ENCODE results near the gene WNT5A.

WNT5A gene

DNA sequence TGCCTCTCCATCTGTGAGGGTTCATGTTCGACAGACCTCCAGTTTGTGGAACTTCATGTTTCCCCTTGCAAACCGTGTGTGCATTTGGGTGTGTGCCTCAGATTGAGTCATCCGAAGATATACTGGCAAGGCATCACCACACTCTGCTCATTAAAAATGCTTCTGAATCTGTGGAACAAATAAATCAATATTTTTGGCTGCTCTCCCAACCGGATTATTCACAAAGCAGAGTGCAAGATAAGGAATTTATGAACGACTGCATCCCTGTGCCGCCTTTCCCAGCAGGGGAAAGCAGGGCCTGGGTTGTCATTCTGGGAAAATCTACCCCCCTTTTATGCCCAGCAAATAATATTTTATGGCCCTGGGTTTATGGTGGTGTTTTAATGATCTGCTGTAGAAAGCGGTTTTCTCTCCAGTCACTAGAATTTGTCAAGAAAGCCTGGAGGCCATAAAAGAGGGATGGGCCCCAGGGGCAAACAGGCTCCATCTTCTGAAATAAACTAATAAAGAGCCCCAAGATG lies 4.2 kb upstream of the WNT5A start:
- Mint-ChIP-seq H3K4me1 (ENCODE audit: low read depth) (peaks cover 12% of the 10 kb centered on the region), H3K27me3 (ENCODE audit: low read depth) (peaks cover 51% of the 10 kb centered on the region), H3K27ac (no peak overlapping the region), H3K9me3 (no peaks in the 10 kb centered on the region), H3K4me3 (no peak overlapping the region), H3K36me3 (ENCODE audit: low read depth) (peaks cover 1% of the 10 kb centered on the region)

DNA sequence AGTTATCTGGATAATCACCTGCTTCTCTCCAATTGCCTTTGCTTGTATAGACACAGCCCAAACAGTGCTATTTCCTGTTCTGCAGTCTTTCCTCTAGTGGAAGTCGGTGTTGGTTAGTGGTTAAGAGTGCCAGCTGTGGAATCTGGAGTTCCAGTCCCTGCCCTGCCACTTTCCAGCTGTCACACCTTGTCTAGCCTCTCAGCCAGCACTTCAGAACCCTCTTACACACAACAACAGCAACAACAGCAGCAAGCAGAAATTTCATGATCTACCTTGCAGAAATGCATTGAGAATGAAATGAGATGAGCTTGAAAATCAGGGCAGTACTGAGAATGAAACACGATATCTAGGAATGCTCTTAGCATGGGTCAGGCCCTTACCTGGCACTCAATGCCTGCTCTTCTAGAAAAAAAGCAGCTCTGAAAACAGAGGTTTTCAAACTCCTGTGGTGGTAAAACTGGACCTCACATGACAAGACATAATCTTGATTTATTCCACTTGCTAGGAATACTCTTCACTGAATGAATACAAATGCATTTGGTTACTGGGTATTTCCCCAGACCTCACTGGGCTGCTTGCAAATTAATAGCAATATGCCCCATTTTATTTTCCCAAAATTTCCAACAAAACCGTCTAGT lies 3.3 kb upstream of the WNT5A start:
- H3K27ac Mint-ChIP-seq, result no peak overlapping the region
- H3K36me3 Mint-ChIP-seq (ENCODE audit: low read depth), result peaks cover 4% of the 10 kb centered on the region
- peaks cover 14% of the 10 kb centered on the region for H3K4me1 Mint-ChIP-seq (ENCODE audit: low read depth)
- H3K27me3 Mint-ChIP-seq (ENCODE audit: low read depth), result peaks cover 59% of the 10 kb centered on the region
- no peak overlapping the region for H3K4me3 Mint-ChIP-seq
- H3K9me3 Mint-ChIP-seq, result no peaks in the 10 kb centered on the region

- peaks cover 15% of the 10 kb centered on the region for H3K4me1 Mint-ChIP-seq (ENCODE audit: low read depth)
- no peaks in the 10 kb centered on the region for H3K9me3 Mint-ChIP-seq
- H3K4me3 Mint-ChIP-seq, result peak overlapping the region; percentile 43
- no peak overlapping the region for H3K27ac Mint-ChIP-seq
- peaks cover 65% of the 10 kb centered on the region for H3K27me3 Mint-ChIP-seq (ENCODE audit: low read depth)
- H3K36me3 Mint-ChIP-seq (ENCODE audit: low read depth), result peaks cover 4% of the 10 kb centered on the region
Observed at GRCh38 chr3:55489798-55490132, 2.7 kb upstream of the WNT5A start.

GRCh38 chr3:55488398-55489055 lies 1.4 kb upstream of the WNT5A start:
- H3K9me3 Mint-ChIP-seq, result no peaks in the 10 kb centered on the region
- no peak overlapping the region for H3K27ac Mint-ChIP-seq
- peaks cover 77% of the 10 kb centered on the region for H3K27me3 Mint-ChIP-seq (ENCODE audit: low read depth)
- H3K4me3 Mint-ChIP-seq, result peak overlapping the region; percentile 42
- H3K36me3 Mint-ChIP-seq (ENCODE audit: low read depth), result peaks cover 4% of the 10 kb centered on the region
- H3K4me1 Mint-ChIP-seq (ENCODE audit: low read depth), result peaks cover 15% of the 10 kb centered on the region

- H3K4me3 Mint-ChIP-seq, result peak overlapping the region; percentile 76
- H3K27me3 Mint-ChIP-seq (ENCODE audit: low read depth), result peaks cover 85% of the 10 kb centered on the region
- H3K9me3 Mint-ChIP-seq, result no peaks in the 10 kb centered on the region
- peak overlapping the region; percentile 52 for H3K27ac Mint-ChIP-seq
- peaks cover 15% of the 10 kb centered on the region for H3K4me1 Mint-ChIP-seq (ENCODE audit: low read depth)
- peaks cover 4% of the 10 kb centered on the region for H3K36me3 Mint-ChIP-seq (ENCODE audit: low read depth)
Observed at GRCh38 chr3:55487381-55488241, 505 bp upstream of the WNT5A start.

GRCh38 chr3:55486101-55486856 lies 827 bp downstream of the WNT5A start:
- Mint-ChIP-seq H3K27me3 (ENCODE audit: low read depth) (peaks cover 87% of the 10 kb centered on the region), H3K4me3 (peak overlapping the region; percentile 46), H3K36me3 (ENCODE audit: low read depth) (peaks cover 4% of the 10 kb centered on the region), H3K4me1 (ENCODE audit: low read depth) (peaks cover 15% of the 10 kb centered on the region), H3K9me3 (no peaks in the 10 kb centered on the region), H3K27ac (peak overlapping the region; percentile 45)

DNA sequence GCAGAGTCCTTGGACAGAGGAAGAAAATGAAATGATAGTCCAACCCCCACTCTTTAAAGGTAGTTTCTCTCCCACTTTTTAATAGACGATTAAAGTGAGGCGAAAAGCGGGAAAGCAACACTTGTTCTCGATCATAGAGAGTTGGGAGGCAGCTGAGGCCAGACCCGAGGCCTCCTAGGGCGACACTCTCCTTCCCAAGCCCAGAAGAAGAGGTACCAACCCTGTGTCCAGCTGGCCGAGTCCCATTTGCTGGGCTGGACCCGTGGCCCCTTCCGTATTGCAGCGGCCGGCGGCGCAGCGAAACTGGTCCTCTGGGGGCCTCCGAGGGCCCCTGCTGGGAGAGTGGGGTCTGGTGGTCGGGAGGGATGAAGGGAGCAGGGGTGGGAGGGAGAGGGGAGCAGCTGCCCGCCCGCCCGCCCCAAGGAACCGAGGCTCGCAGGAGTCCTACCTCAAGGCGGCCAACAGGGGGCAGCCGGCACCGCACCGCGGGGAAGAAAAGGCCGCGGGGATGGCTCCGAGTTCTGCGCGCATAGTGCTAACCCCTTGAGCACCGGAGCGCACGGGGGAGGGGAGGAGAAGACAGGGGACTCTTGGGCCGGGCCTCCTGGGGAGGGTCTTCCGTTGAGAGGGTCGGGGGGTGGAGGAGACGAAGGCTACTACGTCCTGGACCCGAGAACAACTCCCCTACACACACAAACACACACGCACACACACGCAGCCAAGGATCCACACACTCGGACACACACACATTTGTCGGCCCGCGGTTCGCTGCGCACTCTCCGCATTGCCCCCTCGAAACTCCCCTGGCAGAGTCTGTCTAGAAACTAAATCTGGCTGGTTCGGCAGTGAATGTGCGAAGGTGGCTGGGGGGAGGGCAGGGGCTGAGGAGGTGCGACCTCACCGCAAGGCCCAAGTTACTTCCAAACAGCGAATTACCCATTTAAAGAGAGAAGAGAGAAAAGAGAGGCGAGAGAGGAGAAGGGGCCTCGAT lies 2.0 kb downstream of the WNT5A start:
- Mint-ChIP-seq H3K36me3 (ENCODE audit: low read depth) (peaks cover 4% of the 10 kb centered on the region), H3K27me3 (ENCODE audit: low read depth) (peaks cover 89% of the 10 kb centered on the region), H3K4me3 (no peak overlapping the region), H3K4me1 (ENCODE audit: low read depth) (peaks cover 15% of the 10 kb centered on the region), H3K9me3 (no peaks in the 10 kb centered on the region), H3K27ac (peak overlapping the region; percentile 83)

DNA sequence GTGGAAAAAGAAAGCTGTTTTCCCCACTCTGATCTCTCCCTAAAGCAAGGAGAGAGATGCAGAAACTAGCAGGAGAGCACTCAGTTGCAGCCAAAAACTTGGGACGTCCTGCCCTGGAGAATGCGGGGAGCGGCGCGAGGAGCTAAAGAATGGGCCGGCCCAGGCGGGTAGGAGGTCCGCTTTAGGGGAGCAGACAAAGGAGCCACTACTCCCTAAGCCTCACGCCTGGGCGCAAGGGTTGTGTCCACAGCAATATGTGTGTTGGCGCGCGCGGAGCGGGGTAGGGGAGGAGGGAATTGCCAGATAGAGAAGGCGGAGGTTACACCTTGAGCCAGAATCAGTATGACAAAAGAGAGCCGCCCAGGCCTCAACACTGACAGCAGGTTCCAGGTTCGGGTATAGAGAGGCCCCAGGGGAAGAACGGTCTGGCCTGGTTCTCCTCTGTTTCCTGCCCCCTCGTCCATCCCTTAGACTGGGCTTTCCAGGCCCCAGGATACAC lies 2.9 kb downstream of the WNT5A start:
- Mint-ChIP-seq H3K36me3 (ENCODE audit: low read depth) (peaks cover 4% of the 10 kb centered on the region), H3K4me1 (ENCODE audit: low read depth) (peaks cover 12% of the 10 kb centered on the region), H3K9me3 (no peaks in the 10 kb centered on the region), H3K27ac (no peak overlapping the region), H3K27me3 (ENCODE audit: low read depth) (peaks cover 89% of the 10 kb centered on the region), H3K4me3 (no peak overlapping the region)

DNA sequence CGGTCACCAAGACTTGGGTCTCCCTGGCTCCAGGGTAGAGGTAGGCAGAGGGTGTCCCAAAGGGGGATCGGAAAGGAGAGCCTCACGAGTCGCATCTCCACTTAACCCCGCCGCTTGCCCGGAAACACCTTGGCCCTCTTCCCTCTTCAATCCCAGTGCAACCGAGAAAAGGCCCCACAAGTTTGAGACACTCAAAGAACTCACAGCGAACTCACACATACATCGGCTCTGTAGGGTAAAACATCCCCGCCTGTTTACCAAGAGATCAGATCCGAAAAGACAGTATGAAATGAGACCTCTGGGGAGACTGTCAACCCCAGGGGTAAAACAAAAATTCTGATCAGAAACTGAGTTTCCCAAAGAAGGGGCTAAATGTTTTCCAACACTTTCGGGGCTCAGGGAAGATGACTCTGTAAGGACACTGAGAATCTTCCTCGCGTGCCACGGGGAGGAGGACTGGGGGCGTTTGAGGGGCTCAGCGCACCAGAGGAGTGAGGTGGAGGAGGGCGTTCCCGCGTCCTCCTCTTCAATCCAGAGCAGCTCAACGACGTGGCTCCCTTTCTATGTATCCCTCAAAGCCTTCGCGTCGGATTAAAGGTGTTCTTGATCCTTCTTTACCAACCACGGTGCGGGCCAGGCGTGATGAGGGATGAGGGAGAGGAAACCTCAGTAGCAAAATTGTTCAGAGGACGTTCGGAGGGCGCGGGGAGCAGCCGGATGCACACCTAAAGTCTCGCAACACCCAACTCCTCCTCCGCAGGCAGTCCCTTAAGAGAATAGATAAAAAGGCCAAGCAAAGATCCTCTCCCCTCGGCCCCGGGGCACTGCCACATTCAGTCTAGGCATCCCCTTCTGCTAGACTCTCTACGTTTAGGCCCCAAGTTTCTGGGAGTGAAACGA lies 3.7 kb downstream of the WNT5A start:
- H3K4me3 Mint-ChIP-seq, result no peak overlapping the region
- H3K27ac Mint-ChIP-seq, result no peak overlapping the region
- peaks cover 12% of the 10 kb centered on the region for H3K4me1 Mint-ChIP-seq (ENCODE audit: low read depth)
- peaks cover 86% of the 10 kb centered on the region for H3K27me3 Mint-ChIP-seq (ENCODE audit: low read depth)
- no peaks in the 10 kb centered on the region for H3K9me3 Mint-ChIP-seq
- H3K36me3 Mint-ChIP-seq (ENCODE audit: low read depth), result peaks cover 4% of the 10 kb centered on the region

DNA sequence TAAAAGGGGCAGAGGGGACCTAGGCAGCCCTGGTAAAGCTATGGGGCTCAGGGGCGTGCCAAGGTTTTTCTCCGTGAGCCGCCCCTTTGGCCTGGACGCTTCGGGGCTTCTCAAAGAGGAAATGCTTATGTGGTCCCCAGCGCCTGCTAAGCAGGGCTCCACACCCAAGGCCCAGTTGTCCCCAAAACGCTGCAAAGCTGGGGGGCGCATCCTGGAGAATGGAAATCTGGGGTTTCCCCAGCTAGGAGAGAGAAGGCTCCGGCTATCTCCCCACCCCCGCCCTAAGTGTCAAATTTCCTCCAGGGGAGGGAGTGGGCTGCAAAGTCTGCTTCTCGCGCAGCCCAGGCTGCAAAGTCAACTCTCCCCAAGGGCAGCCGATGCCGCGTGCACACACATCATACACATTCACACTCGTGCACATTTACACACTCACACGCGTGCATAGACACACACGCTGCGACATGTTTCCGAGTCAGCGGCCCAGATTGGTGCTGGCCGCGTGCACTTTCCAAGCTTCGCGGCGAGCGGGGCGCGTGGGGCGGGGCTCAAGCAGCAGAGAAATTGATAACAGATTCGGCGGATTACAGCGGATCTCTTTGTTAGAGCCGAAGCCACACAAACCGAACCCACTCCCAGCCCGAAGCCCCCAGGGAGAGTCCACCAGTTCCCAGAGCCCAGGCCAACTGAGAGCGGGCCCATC lies 4.5 kb downstream of the WNT5A start:
- H3K27me3 Mint-ChIP-seq (ENCODE audit: low read depth), result peaks cover 84% of the 10 kb centered on the region
- H3K27ac Mint-ChIP-seq, result no peak overlapping the region
- H3K4me3 Mint-ChIP-seq, result no peak overlapping the region
- peaks cover 4% of the 10 kb centered on the region for H3K36me3 Mint-ChIP-seq (ENCODE audit: low read depth)
- H3K9me3 Mint-ChIP-seq, result no peaks in the 10 kb centered on the region
- peaks cover 10% of the 10 kb centered on the region for H3K4me1 Mint-ChIP-seq (ENCODE audit: low read depth)

DNA sequence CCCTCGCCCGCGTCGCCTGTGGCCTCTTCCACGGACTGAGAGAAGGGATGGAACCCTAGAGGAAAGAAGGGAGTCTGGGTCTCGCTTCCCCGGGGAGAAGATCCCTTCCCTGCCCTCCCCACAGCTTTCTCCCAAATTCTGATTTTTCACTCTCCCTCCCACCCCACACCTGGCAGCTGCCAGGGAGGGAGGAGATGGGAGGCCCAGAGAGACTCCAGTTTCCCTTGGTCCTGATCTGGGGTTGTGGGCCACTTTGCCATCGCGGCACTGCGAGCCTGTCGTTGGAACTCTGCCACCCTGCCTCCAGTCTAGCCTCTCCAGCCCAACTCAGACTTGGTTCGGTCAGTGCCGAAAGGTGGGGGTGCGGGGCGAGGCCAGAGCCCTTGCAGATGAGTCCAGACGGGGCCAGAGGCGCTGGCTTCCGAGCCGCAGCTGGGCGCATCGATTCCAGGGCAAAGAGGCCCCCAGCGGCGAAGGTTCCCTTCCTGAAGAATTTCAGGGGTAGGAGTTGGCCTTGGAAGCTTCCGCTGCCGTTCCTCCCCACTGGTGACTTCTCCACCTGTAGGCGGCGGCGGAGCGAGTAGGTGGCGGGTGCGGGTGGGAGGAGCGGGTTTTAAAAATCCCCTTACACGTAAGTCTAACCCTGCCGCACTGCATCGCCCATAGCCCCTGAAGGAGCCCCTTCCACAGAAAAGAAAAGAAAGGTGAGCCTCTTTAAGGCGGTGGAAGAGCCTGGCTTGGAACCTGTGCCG lies 5.2 kb downstream of the WNT5A start:
- Mint-ChIP-seq H3K4me1 (ENCODE audit: low read depth) (peaks cover 8% of the 10 kb centered on the region), H3K27me3 (ENCODE audit: low read depth) (peaks cover 84% of the 10 kb centered on the region), H3K27ac (no peak overlapping the region), H3K36me3 (ENCODE audit: low read depth) (peaks cover 4% of the 10 kb centered on the region), H3K4me3 (no peak overlapping the region), H3K9me3 (no peaks in the 10 kb centered on the region)
